C1 segment of cervical spinal cord (tissue), 14 donors: ENCODE results near the gene TSPAN18.

ENCODE experiments used
- DNase-seq, 14 donors: peaks; one replicate each; lab custom pipeline; 2025; lab: John Stamatoyannopoulos, UW

TSPAN18 gene

DNA sequence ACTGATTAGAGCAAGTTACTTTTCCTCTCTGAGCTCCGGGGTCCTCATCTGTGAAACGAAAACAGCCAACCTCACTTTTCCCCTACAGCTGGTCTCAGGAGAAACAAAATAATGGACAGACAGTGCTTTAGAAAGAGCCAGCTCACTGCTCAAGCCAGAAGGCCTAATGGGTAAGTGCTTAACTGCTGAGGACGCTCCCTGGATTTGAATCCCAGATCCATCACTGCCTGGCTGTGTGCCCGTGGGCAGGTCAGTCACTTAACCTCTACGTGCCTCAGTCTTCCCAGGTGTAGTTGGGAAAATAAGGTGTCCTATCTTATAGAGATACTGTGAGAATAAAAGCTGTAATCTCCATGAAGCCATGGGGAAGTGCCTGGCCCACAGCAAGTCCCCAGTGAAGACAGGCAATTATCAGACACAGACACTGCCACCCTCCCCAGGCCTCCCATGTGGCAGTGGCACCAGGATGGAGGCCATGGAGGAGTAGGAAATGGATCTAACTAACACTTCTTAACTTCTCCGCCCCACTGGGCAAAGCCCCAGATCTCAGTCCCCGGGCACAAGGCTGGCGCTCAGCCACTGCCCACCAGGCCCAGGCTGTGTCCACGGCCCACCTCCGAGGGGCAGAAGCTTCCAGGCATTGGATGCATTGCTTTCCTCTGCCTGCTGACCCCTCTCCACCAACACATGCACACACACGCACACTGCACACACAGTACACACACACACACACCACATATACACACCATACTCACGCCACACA is 214.7 kb downstream of the TSPAN18 start:
- no peak for DNase-seq

- DNase-seq, result no peak
These were observed 215.5 kb downstream of the TSPAN18 start for GRCh38 chr11:44942029-44942955.

DNA sequence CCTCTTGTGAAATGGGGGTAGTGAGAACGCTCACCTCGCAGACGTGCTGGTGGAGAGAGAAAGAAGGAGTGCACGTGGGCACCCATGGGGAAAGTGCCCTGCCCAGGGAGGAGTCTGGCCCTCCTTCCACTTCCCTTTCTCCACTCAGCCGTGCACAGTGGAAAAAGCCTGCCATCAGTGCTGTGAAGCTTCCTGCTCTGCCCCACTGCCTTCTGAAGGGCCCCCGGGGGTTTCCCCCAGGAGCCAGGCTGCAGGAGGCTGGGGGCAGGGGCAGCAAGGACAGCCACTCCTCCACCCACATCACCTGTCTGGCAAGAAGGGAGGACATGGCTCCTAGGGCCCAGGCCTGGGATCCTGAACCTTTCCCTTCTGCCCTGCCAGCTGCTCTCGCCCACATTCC is 216.4 kb downstream of the TSPAN18 start:
- peak in 4 of 14 donors; percentile 9 to 21 (median 12) for DNase-seq

- DNase-seq, result no peak
These were observed 216.9 kb downstream of the TSPAN18 start for GRCh38 chr11:44943696-44944095.

GRCh38 chr11:44944181-44944852 is 217.6 kb downstream of the TSPAN18 start:
- peak in 1 of 14 donors; percentile 58 for DNase-seq

DNA sequence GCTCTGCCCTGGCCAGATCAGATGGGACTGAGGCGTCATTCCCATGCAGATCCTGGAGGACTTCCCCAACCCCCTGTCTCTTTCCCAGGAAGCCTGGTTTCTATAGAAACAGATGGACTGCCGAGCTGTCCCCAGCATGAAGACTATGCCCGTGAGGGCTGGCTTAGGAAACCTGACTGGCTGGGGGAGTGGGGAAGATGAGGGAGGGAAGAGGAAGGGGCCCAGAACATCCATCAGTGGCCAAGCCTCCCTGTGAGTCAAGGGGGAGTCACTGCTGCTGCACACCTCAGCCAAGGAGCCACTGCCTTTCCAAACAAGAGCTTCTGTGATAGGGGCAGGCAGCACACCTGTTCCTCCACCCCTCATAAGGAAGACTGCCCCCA is 218.1 kb downstream of the TSPAN18 start:
- peak in 1 of 14 donors; percentile 52 for DNase-seq

- DNase-seq, result no peak
These were observed 218.9 kb downstream of the TSPAN18 start for GRCh38 chr11:44945666-44946065.

- DNase-seq, result peak in 1 of 14 donors; percentile 47
These were observed 219.5 kb downstream of the TSPAN18 start for GRCh38 chr11:44946263-44946662.

DNA sequence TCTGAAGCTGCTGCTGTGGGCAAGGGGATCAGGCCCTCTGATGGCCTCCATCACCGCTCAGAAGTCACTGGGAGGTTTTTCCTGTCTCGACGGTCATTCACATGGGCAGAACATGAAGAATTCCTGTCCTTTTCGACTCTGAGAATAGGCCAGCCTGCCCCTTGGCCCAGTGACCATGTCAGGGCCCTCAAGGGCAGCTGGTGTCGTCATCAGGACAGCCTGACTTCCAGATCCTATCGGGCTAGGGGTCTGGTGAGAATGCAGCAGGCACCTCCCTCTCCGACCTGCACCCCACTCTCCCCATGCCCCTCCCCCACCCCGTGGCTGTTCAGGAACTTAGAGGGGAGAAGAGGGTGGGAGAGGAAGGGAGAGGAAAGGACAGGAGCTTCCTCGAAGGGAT is 220.4 kb downstream of the TSPAN18 start:
- no peak for DNase-seq

DNA sequence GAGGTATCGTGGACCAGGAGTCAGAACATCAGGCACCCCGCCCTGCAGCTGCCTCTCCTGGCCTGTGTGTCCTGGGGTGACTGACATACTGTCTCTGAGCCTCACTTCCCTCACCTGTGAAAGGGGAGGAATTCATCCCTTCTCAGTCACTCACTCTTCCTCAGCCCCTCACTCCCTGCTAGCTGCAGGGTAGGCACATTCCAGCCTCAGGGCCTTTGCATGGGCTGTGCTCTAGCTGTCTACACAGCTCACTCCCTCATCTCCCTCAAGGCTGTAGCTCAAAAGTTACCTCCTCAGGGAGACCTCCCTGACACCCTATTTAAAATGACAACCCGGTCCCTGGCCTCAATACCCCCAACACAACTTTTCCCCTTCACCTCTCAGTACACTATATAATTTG is 221.4 kb downstream of the TSPAN18 start:
- DNase-seq, result no peak

DNA sequence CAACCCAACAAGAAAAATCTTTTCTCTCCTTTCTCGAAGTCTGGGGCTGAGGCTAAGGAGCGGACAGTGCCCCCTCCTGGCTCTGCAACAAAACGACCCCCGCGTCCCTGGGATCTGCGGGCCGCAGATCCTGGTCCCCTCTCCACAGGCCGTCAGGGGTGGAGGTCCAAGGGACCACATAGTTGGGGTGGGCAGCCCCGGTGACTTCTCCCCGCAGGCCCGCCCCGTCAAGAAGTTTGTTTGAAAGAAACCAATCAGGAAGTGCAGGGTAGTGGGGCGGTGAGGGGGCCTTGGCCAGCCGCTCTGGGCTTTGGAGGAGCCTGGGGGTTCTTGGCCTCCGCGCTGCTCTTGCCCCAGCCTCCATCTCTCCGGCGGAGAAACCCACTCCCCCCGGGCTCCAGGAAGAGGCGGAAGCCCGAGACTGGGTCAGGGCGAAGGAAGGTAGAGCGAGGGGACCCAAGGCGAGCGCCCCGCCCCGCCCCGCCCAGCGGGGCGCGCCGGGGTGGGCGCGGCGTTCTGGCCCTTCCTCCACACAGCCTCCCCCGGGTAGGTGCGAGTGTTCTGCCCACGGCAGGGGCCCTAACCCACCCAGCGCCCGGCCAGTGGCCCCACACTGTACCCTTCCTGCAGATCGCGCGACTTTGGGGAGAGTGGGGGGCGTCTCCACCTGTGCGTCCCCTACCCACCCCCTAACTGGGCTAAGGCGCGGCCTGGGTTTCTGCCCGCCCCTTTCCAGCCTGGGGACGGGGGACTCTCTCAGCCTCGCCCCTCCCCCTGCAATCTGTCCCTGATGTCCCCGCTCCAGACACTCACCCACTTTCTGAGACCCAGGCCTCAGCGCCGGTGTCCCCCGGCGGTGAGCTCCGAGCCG is 222.6 kb downstream of the TSPAN18 start:
- DNase-seq, result peak in 3 of 14 donors; percentile 15 to 33 (median 23)

- DNase-seq, result peak in 1 of 14 donors; percentile 23
These were observed 223.4 kb downstream of the TSPAN18 start for GRCh38 chr11:44950031-44950624.

DNA sequence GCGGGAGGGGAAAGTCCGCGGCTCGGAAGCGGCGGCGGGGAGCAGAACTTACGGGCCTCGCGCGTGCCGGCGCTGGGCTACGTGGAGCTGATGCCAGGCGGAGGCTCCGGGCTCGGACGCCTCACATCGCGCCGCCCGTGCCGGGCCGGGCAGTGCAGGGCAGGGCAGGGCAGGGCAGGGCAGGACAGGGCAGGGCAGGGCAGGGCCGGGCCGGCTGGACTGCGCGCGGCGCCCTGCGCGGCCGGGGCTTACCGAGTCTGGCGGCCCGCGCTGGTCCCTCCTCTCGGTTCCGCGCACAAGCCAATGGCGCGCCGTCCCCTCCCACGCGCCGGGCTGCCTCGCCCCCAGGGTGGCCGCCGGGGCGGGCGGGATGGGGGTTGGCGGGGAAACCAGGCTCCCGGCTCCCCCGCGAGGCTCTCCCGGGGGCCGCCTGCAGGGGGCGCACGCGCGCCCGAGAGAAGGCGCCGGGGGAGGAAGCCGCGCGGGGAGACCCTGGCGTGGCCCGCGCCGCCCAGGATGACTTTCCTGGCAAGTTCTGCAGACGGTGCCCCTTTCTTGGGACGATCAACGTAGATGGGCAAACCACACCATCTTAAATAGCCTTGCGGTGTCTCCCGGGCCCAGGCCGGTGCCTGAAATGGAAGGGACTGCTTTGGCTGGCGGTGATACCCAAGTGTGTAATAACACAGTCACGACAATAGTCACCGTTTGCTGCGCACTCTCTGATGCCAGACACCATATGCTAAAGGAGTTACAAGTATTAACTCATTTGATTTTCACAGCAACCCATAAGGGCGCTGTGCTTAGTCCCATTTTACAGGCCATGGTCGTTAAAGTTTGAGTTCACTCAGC is 224.1 kb downstream of the TSPAN18 start, which contains the start of gene TP53I11:
Gene TP53I11, minus strand, starts transcription at position 259 of the 852 bp plus-strand sequence. CDS start 12,548 bp downstream, outside the sequence.
- peak in 9 of 14 donors; percentile 7 to 70 (median 34) for DNase-seq

- no peak for DNase-seq
These were observed 225.3 kb downstream of the TSPAN18 start for GRCh38 chr11:44952082-44952481.

DNA sequence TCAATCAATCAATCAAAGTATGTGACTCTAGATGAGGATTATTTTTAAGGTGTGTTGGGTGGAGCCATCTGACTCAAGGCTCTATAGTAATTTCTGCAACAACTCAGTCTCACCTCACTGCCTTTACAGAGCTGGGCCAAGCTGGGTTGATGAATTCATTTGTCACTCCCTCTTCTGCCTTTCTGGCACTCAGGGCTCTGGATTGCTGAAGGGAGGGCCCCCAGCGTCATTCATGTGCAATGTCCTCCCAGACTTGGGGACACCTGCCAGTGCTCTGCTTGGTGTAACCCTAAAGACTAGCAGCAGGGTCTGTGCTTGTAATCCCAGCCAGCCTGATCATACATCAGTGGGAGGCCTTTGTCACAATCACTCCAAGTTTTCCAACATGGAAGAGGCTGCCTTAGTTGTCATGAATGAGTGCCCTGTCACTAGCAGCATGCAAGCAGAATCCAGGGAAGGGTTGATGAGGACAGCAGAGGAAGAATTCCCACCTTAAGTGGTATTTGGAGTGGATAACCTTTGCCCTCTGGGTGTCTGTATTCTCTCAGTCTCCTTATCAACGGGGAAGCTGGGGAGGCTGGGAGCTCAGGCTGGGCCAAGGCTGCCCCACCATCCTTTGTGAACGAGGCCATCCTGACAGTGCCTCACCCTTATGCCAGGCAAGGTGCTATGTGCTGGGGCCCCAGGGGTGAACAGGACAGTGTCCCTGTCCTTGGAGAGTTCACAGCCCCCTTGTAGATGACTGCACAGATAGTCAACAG is 225.9 kb downstream of the TSPAN18 start:
- DNase-seq, result no peak

DNA sequence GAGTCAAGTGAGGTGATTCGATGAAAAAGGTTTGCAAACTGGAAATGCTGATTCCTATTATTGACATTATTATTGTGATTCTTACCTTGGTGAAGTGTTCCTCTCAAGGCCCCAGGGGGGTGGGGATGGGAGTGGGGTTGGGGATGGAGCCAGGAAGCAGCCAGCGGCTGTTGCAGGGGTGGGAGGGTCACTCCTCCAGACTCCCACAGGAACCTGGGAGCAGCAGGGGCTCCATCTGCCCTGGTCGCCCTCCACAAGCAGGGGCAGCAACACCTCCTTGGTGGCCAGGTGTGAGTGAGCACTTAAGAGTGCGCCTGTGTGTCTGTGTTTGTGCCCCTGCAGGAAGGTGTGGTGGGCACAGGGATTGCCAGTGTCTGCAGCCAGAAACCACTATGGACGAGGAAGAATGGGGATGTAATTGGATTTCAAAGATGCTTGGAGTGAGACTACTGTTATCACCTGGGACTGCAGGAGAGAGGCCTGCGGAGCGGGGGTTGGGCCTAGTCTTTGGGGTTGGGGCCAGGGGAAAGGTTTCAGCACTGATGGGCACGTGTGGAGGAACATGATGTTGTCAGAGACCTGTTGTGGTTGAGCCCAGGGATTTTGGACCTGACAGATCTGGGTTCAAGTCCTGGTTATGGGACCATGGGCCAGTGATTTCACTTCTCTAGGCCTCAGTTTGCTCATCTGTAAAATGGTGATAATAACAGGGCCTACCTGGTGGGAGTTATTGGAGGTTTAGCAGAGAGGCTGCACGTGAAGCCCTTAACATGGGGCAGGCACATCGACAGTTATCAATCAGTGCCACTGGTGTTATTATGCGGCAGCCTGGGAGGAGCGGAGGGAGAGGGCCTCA is 227.5 kb downstream of the TSPAN18 start:
- DNase-seq, result no peak

- peak in 7 of 14 donors; percentile 14 to 59 (median 20) for DNase-seq
These were observed 228.4 kb downstream of the TSPAN18 start for GRCh38 chr11:44955015-44955738.
